OCI-M2 (cell line): Measurements from ENCODE around the gene LHPP.

Experiments
- DNase-seq: peaks from one replicate; lab custom pipeline; 2025; ENCODE audit not compliant: unreplicated experiment; lab: John Stamatoyannopoulos, UW

Gene LHPP

DNA sequence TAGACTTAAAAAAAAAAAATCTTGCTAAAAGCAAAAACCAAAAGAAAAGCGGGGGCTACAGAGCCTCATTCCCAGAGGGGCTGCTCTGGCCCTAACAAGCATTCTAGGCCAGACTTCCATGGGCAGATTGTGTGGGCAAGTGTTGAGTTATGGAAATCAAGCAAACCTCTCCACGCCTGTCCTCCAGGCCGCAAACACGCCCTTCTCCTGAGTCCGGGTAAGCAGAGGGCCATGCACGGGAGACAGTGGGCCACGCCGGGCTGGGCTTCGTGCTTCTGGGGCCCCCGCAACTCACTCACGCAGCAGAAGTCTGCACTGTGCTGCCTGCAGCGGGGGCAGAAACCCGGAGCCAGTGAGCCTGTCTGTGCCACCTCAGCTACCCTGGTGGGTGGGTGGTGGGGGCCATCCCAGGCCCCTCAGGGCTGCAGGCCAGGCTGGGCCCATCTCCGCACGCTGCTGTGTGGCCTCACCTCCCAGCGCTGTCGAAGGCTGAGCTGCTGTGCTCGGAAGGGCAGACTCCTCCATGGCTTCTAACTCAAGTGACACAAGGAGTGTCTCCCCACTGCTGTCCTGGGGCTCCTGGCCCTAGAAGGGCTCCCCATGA lies 156.9 kb downstream of the LHPP start:
- DNase-seq, result no peak

DNA sequence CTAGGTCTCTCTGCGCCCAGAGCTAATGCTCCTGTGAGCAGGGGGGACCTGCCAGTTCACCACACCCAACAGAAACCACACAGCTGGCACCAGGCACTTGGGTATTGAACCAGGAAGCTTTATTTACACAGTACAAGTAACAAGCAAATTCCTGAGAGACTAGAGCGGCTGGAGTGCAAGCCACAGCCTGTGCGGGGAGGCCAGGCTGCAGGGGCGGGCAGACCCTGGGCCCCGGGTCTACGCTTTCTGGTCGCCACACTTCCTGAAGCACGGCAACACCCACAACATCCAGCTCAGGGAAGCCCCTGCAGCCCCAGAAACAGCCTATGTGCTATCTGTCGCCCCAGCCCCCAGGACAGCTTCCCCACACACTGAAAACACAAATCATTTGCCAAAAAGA lies 157.6 kb downstream of the LHPP start:
- no peak for DNase-seq

DNA sequence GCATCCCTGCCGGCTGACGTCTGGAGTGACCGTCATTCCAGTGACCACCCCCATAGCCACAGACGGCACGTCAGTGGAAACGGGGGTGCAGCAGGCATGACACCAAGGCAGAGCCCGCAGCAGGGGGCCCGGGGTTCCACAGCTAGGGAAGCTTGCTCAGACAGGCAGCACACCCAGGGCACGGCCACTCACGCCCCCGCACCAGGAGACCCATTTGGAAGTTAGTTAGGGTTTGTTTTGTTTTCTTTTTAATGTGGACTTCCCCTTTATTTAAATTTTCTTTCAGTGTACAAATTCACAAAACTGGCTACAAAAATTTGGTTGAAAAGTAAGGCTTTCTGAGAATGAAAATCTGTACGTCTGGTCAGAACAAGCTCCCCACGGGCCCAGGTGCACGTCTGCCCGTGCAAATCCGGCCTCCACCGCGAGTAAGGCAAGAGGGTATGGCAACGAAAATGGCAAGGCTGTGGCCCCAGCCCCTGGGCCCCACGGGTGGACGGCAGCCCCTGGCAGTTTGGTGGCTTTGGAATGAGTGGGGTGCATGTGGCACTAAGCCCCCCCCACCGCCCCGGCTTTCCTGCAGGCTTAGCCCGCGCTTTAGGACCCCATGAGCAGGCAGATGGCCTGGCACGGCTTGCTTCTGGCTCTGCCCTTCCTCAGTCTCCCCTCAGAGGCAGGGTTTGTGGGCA lies 158.3 kb downstream of the LHPP start:
- DNase-seq, result no peak

DNA sequence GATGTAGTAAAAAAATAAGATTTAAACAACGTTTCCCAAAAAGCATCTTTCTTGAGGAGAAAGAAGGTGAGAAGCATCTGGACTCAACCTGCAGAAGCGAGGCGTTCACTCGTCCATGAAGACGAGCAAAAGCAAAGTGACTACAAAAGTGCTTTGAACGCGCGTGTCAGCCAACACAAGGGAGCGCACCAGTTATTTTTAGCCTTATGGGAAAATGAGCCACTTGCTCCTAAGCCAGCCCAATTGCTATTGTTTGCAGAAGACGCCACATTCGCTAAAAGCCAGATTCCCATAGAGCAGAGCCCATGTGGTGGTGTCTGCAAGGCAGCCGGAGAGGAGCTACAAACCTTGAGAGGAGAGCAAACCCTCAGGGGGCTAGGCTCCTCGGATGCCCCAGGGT lies 160.0 kb downstream of the LHPP start:
- DNase-seq, result no peak

DNA sequence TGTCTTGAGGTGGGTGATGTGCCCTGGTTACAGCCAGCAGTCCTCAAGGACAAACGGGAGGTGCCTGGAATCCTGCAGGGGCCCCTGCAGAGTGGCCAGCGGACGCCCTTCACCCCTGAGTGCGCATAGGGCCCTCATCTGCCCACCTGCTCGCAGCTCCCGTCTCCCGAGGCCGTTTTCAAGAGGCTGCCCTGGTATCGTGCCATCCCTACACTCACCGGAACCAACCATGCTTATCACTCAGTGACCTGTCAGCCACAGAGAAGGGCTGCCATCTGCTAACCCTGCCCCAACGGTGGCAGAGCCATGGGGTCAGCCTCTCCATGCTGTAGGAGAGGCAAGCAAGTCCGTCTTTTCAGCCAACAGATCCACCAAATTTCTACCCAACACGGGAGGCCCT lies 160.5 kb downstream of the LHPP start:
- DNase-seq, result no peak

DNA sequence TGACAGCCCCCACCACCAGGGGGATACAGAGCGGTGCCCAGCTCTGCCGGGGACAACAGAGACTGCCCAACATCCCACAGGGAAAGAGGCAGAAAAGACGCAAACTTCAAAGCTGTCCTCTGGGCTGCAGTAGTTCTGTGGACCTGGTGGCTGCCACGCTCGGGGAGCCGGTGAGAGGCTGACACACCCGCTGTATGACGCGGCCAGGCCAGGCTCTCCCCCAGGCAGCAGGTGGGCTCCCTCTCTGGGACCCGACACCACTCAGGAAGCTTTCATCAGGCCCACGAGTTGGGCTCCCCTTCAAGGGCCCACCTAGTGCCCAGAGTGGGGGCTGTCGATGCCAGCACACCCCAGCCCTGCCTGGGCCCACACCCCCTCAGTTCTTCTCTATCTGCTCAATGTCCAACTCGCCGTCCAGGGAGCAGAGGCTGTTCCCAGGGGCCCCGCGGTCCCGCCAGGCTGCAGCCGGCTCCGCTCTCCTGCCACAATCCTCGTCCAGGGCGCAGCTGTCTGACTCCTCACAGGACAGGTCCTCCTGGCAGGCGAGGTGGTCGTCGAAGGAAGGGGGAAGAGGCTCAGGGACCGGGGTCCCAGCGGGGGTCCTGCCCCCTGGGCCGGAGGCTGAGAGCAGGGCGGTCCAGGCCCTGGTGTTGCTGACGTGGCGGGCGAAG lies 161.4 kb downstream of the LHPP start:
- no peak for DNase-seq

DNA sequence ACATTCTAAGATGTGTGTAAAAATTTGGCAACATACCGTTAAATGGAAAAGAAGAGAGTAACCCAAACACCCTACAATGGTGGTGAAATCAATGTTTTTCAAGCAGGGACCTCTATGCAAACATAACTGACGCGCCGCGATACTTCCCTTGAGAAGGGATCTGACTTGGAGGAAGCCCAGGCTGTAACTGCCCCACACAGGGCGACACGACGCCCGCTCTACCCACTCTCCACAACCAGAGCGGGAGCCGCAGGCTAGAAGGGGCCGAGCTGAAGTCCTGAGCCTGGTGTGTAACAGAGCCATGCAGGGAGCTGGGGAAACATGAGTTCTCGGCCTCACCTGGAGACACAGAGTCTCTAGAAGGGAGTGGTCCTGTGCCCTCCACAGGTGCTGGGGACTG lies 162.4 kb downstream of the LHPP start:
- no peak for DNase-seq

DNA sequence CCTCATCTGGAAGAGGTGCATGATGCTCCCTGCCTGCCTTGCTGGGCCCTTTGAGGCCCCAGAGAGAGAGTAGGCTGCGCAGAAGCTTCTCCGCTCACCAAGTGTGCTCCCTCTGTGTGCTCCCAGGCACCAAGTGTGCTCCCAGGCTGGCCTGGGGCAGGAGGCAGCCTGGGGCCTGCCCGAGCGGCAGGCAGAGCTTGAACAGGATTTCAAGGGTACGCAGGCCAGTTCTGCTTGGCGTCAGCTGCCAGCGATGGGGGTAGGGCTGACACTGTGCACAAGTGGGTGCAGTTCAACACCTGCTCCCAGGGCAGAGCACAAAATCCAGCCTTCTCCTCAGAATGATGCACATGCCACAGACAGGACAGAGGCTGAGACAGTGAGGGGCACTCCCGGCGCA lies 162.8 kb downstream of the LHPP start:
- DNase-seq, result no peak

DNA sequence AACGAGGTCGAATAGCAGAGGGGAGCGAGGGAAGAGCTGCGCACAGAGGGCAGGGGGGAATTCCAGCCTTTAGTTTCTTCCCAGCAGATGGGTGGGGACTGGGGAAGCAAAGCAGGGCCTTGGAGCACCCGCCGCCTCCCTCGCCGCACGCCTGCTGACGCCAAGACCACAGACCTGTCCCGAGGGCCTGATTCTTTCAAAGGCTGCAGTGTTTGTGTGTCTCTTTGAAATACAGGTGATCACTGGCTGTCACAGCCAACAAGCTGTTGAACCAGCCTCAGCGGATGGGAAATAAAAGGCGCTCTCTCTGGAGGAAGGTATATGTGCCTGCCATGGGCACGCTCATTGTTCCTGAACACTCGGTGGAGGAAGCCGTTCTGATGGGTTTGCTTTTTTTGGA lies 163.3 kb downstream of the LHPP start:
- DNase-seq, result no peak

DNA sequence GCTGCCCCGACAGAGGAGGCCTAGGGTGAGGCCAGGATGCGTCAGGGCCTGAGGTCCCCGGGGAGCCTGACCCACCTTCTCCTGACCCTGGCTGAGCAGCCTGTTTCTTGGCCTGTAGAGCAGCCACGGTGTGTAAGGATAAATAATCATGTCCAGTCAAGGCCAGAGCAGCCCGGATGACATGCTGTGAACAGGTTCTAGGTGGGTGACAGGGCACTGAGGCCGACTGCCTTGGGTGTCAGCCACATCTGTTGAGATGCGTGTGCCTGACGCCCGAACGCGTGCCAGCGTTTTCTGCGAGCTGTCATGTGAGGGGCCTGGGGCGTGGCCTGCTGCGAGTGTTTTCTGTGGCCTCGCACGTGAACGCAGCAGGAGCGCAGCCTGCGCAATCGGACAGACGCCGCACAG lies 164.2 kb downstream of the LHPP start:
- DNase-seq, result no peak

DNA sequence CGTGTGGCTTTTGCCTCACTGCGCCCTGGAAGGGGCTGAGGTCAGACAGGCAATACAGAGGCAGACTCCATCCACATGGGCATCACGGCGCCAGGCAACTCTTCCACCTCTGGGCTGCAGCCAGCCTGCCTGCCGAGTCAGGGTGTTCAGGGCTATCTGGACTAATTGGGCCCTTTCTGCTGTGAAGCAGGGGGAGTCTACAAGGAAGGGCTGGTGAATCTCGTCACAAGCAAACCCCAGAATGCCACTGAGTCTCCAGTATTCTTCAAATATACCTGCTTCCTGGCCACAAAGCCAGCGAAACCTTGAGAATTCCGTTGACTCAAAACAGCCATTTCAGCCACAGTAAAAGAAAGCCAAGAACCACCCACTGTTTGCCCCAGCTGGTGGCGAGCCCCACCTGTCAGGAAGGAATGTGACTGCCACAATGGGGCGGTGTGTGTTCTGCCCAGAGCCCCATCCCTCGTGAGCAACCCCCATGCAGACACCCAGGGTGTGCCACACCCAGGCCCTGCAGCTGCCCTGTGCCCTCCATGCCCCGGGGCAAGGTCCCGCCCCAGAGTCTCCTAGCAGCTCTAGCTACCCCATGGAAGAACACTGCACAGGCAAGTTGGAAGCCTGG lies 165.2 kb downstream of the LHPP start:
- DNase-seq, result no peak

DNA sequence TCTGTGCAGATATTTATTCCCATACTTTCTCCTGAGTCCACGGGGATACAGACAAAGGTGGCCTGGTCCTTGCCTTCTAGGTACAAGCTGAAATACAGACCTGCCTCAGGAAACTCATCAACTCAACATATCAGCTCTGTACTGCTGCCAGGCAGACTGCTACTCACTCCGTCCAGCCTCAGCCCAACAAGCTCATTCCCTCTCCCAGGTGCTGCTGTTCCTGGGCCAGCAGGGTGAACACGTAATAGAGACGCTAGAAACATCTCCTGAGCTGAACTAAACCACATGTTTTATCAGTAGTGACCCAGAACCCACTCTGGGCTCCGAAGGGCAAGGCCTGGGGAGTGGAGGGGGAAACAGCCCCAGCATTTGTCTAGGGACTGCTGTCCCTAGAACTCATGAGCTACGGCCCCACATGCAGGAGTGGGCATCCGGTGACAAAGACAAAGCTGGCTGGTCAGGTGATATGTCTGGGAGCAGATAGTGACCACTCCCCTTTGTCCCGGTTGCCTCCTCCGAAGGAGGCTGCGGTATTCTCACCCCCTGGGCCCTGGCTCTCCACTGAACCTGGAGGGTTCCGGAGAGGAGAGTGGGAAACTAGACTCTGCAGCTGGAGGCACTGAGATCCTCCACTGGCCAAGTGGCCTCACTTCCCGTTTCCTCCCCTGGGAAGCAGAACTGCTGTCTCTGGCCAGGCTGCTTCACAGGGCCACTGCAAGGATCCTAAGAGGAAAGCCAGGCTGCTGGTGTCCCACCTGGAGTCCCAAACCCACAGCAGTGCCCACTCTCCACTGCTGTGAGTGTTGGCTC lies 166.4 kb downstream of the LHPP start:
- peak; percentile 31 for DNase-seq

DNA sequence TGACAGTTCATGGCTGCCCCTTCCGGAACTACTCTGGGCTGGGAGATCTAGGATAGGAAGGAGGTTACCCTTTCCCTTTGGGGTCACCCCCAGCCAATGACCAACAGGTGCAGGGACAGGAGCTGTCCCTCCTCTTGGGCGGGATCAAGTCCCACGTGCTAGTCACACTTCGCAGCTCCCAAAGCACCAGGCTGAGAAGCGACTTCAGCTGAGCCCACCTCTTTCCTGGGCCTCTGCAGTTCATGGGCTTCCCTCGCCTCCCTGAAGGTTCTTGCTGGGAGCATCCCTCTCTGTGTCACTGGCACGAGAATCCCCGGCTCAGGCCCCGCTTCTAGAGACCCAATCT lies 167.0 kb downstream of the LHPP start:
- no peak for DNase-seq

DNA sequence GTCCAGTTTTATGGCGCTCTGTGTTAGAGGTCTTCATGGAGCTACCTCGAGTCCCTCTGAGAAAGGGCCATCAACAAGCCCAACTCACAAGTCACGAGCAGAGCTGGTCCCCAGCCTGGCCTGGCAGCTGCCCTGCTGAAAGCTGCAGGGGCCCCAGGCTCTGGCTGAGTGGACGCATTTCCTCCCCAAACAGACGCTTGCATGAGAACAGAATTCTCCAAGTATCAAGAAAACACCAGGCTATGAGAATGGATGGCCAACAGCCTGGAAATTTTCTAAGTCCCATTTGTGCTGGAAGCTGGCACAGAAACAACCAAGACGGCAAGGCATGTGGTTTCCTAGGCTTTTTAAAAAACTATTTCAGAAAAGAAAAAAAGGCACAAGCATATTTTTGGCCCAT lies 167.8 kb downstream of the LHPP start:
- DNase-seq, result no peak

DNA sequence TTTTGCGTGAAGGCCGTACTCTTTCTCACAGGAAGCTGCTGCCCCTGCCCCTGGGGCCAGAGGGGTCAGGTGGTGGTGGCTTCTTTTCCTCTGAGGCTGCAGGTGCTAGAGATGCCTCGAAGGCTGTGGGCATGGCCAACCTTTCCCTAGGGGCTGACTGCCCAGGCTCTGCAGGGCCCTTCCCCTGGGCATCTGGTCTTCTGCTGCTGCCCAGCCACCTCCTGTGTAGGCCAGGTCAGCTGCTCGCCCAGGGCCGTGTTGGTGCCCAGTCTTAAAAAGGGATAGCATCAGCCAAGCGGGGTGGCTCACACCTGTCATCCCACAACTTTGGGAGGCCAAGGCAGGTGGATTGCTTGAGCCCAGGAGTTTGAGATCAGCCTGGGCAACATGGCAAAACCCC lies 168.2 kb downstream of the LHPP start:
- DNase-seq, result no peak

DNA sequence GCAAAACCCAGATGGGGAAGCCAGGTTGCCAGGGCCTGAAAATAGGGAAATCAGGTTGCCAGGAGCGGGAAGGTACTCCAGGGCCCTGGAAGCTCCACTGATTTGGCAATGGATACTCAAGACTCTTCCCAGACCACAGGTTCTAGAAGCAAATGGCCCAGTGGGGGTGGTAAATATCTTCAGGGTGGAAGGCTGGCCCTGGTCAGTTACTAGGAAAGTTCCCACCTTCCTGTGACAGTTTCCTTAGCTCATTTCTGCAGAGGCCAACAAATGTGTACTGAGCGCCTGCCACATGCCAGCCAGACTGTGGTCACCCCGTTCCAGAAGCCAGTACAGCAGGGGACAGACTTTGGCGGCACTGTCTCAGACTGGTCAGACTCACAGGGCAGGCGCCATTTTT lies 168.9 kb downstream of the LHPP start:
- DNase-seq, result no peak

DNA sequence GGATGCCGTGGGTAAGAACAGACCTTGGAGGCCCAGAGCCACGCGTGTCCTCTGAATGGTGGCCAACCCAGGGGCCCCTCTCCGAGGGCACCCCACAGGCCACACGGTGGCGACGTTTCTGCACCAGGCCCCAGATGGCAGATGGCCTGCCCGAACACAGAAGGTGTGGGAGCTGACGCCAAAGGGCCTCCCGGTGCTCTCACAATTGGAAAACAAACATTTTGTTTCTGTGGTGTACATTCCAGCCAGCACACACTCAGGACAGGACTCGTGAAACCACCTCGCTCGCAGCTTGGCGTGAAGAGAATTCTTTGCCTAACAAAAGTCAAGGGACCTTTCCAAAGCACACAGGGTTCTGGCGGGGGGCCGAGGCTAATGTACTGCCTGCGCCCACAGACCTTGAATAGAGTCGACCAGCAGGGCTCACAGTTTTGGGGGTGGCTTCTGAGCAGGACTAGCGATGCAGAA lies 170.5 kb downstream of the LHPP start:
- DNase-seq, result no peak

DNA sequence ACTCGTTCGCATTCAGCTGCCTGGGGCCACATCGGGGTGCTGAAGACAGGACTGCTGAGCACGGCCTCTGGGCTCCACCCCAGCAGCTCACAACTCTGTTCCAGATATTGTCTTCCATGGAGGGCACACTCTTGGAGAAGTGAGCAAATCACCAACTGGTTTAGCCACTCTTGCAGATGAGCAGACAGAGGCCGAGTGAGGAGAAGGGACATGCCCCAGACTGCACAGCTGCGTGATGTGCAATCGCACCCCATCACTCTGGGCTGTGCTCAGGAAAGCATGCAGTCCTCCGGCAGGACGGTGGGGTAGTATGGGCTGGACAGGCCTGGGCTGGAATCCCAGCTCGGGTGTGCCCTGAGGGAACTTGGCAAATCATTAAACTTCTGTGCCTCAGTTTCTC lies 170.9 kb downstream of the LHPP start:
- DNase-seq, result no peak

DNA sequence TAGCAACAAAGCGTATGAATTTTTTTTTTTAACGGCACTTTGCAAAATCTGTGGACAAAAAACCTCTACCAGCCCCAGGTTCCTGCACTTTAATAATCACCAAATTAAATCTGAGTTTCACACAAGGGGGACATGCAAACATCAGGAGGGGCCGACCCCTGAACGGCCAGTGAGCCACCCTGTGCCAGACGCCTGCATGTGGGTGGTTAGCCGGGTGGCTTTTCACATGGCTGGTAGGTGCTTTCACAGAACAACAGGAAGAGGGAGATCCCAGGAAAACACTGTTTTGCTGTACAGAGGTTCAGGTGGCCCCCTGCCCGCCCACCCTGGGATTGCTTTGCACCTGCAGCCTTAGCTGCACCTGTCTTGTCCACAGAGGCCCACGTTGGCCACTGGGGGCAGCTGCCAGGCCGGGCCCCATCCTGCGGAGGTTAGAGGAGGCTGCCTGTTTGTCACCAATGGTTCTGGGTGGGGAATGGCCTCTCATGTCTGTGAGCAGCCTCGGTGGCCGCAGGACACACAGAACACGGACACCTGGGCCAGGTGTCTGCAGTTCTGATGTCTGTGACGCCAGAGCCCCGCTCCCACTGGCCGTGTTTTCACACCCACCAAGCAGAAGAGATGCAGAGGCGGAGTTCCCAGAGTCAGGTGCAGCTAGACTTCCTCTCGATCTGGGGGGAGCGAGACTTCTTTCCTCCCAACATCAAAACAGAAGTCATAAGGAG lies 174.8 kb downstream of the LHPP start:
- DNase-seq, result no peak

DNA sequence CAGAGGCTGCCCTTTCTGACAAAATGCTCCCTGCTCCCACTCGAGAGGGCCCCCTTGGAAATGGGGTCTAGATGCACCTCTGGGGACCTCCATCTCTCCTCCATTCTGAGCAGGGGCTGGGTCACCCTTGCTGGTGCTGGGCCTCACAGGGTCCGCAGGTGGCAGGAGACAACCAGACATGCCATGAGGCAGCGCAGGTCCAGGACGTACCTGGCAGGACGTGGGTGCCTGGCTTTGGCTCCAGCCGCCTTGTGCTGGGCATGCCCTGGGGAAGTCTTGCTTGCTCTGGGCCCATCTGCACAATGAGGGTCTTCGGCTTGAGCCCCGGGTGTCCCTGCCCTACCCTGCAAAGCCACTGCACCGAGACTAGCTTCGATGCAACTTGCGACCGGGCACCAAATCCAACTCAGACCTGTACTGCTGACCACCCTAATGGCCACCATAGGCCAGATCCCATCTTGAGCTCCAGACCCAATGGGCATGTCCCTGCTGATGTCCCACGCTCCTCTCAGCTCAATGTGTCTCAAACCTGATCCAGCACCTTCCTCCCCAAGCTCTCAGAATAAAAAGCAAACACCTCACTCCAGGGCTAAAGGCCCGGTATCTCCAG lies 175.6 kb downstream of the LHPP start:
- no peak for DNase-seq
